ENCODE measurements around the gene MESP2.

The MESP2 gene

DNA sequence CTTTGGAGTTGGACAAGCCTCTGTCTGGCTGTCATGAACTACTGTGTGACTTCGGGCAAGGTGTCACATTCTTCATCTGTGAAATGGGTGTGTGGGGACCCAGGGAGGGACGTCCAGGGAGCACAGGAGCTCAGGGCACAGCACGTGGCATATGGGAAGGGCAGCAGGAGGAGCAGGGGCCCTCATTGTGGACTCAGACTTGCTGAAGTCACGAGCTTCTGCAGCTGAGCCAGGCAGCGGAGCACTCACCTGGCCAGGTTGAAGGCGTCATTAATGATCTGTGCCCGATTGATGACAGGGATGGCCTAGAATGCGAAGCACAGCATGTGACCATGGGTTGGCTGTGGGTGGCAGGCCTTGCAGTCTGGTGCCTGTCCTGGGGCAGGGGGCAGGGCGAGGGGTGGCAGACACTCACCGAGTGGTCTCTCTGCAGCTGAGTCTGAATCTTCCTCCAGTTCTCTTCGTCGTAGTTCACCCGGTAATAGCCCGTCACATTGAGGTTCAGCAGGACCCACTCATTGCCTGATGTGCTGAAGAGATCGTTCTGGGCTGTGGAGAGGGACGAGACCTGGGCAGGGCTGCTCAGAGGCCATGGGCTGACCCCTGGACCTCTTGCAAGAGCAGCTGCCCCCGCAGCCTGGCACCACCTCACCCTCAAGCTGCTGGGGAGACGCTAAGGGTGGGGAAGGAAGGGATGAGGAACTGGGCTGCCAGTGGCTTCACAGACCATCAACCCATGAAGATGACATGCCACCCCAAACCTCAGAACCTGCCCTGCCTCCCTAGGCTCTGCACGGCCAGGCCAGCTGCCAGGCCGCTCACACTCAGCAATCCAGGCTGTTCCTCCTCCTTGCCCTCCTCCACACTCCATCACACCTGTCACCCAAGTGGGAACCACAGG, 23.1 kb downstream of the MESP2 start:
- in situ Hi-C loops (cut with HindIII; ENCODE audit: low sequenced_read_pairs) = no loop called here

GRCh38 chr15:89799918-89800498, 23.9 kb downstream of the MESP2 start:
- in situ Hi-C loops (cut with HindIII; ENCODE audit: low sequenced_read_pairs) = no loop called here

GRCh38 chr15:89801471-89802195, 25.5 kb downstream of the MESP2 start:
- in situ Hi-C loops (cut with HindIII; ENCODE audit: low sequenced_read_pairs) = no loop called here

DNA sequence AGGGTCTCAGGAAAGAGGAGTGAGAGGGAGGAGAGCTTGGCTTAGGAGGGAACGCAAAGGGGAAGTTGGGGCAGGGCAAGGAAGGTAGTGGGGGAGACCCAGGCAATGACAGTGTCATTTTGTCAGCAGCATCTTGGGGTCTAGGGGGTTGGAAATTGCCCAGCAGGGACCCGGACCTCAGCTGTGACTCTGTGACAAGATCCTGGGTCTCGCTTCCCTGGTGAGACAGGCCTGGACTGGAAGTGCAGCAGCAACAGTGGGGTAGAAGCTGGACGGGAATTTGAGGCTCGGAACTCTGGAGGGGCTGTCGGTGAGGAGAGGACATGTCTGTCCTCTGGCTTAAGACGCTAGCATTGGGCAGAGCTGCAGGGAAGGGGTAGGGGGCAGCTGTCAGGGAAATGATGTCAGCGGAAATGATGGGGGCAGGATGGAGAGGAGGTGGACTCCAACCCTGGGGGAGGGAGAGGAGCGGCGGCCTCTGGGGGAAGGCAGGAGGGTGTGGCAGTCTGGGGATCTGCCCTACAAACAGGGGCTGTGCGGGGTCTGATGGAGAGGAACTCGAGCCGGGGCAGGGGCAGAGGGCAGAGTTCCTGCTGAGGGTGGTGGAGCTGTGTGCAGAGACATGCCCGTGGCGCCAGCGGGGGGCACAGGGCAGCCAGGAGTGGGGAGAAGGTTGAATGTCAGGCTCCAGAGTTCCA, 26.2 kb downstream of the MESP2 start:
- in situ Hi-C loops (cut with HindIII; ENCODE audit: low sequenced_read_pairs) = no loop called here

DNA sequence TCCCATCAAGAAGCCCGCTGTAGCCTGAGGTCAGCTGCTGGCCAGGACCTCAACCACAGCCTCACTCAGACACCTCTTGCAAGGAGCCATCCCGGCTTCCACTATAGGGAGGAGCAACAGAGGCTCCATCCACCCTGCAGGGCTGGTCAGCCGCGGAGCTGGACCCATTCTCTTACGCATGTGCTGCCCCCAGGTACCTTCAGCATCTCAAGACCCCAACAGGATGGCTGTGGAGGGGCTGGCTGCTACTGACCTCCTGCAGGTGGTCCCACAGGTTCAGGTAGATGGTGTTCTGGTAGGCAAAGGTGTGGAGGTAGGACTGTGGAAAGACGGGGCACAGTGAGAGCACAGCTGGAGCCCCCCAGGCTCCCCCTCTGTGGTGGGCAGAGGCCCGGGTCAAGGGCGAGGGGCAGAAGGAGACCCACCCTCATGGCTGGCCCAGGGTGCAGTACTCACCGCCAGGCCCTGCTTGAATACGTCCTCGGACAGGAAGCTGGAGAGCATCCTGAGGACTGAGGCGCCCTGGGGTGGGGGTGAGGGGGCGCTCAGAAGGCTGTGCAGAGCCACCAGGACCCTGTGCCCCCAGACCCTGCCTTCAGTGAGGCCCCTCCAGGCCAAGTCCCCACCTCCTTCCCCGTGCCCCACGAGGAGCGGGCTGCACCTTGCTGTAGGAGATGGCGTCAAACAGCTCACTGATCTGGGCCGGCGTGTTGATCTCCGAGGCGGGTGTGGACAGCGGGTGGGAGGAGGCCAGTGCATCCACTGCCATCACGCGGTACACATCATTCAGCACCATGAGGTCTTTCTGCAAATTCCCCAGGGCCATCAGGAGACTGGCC, 27.1 kb downstream of the MESP2 start:
- in situ Hi-C loops (cut with HindIII; ENCODE audit: low sequenced_read_pairs) = no loop called here

GRCh38 chr15:89803941-89804800, 28.0 kb downstream of the MESP2 start:
- in situ Hi-C loops (cut with HindIII; ENCODE audit: low sequenced_read_pairs) = no loop called here

DNA sequence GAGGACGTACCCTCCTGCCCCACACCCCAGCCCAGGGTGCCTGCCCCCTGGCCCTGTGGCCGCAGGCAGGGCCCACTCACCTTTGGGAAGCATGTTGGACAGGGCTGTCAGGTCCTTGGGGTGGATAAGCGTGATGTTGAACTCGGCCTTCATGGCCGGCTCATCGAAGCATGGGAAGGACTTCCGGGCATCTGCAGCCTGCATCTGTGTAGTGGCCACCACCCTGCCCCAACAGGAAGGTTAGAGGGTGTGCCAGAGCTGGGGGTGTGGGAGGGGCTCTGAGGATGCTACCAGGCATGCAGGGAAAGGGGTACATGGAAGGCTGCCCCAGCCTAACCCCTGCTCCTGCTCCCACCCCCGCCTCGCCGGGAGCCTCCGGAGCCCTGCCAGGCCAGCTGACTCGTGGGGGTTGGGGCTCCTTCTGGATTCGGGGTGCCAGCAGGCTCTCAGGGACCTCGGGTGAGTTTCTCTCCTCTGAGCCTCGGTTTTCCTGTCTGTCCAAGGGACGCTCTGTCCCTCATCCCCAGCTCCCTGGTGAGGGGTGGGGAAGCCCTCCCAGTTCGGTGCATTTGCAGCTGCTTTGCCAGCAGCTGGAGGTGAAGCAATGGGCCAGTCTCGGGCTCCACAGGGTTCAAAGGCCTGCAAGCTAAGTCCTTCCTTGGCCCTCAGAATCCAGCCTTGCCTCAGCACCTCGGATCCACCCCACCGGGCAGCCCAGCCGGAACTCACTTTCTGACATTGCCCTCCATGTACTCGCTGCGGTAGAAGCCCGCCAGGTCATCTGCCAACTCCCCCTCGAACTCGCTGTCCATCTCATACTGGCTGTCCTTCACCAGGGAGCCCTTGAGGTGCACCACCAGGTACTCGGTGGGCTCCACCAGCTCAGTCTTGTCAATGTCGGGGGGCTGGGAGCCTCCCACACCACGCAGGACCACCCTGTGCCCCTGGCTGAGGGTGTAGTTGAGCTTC, 29.4 kb downstream of the MESP2 start:
- in situ Hi-C loops (cut with HindIII; ENCODE audit: low sequenced_read_pairs) = no loop called here

- in situ Hi-C loops (cut with HindIII; ENCODE audit: low sequenced_read_pairs) = no loop called here
These were observed 30.1 kb downstream of the MESP2 start for GRCh38 chr15:89806210-89806558.

GRCh38 chr15:89806559-89807550, 30.7 kb downstream of the MESP2 start:
- in situ Hi-C loops (cut with HindIII; ENCODE audit: low sequenced_read_pairs) = no loop called here

DNA sequence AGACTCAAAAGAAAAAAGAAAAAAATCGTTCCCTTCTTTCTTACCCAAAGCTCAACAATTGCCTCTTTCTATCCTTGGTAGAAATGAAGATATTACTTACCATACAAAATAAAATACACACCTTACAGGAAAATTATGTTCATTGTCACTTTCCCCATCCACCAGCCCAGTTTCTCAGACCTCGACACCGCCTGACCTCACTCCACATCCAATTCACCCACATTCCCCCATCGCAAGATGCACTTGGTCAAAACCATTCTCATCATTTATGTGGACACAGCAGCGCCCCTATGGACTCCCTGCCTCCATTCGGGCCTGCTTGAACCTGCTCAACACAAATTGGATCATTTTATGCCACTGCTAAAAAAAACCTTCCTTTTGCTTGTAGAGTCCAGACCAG, 31.6 kb downstream of the MESP2 start:
- in situ Hi-C loops (cut with HindIII; ENCODE audit: low sequenced_read_pairs) = no loop called here

DNA sequence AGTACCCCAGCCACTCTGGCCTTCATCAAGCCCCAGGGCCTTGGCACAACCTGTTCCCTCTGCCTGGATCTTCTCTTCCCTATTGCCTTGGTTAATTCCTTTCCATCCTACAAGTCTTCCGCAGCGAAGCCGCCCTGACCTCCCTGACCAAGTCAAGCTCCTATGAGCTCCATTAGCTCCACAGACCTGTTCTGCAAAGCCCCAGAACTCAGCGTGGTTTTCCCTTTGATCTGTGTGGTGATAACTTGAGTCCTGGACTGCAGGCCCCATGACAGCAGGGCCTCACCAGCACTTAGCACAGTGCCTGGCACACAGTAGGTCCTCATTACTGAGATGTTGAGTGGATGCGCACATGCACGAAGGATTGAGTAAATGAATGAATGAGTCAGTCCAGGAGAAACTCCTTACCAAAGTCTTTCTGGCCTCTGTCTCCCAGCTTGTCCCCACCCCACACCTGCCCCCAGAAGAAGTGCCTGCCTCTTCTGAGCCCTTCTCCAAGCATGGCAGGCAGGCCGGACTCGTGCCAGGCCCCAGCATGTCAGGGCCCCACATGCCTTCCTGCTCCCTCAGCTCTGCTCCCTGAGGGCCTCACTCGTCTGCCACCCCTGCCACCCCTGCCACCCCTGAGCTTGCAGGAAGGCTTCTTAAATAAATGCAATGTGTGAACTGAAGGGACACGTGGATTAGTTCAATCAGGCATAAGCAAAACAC, 32.2 kb downstream of the MESP2 start:
- in situ Hi-C loops (cut with HindIII; ENCODE audit: low sequenced_read_pairs) = no loop called here

GRCh38 chr15:89809093-89809786, 33.1 kb downstream of the MESP2 start:
- in situ Hi-C loops (cut with HindIII; ENCODE audit: low sequenced_read_pairs) = no loop called here

- in situ Hi-C loops (cut with HindIII; ENCODE audit: low sequenced_read_pairs) = no loop called here
These were observed 33.6 kb downstream of the MESP2 start for GRCh38 chr15:89809787-89810148.

GRCh38 chr15:89810837-89811236, 34.7 kb downstream of the MESP2 start:
- in situ Hi-C loops (cut with HindIII; ENCODE audit: low sequenced_read_pairs) = no loop called here

DNA sequence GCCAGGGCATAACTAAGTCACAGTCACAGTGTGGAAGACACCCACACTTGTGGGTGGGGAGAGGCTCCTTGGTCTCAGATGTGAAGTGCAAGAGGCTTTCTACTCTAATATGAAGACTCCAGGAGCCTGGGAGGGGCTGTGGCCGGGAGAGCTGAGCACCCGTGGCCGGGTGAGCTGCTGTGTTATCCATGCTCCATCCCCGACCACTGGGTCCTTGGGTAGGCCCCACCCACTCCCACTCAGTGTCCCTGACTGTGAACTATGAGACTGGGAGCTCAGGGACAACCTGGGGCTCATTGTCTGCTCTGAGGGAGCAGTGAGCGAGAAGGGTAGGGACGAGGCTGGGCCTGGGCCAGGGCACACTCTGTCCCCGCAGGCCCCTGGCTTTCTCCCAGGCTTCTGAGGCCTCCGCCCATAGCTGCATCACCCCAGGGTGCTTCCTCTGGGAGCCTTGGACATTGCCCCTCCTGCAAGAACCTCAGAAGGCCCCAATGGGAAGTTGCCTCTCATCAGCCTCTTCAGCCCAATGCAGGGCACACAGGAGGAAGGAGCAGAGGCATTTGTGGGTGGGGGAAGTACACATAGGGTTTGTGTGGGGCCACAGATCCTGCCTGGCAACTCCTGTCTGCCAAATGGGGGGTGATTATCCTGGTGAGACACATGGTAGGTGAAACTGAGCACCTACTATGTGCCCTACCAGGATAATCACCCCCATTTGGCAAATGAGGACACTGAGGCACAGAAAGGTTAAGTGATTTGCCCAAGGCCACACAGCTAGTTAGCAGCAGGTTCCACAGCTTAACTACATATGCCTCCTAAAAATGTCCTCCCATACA, 36.1 kb downstream of the MESP2 start:
- in situ Hi-C loops (cut with HindIII; ENCODE audit: low sequenced_read_pairs) = no loop called here
